HL-60 (cell line): ENCODE measurements around the gene TH.

ENCODE experiments used
- DNase-seq, 2 experiments: peaks; one replicate each; pipeline ENCODE4 v3.0.0-alpha.2; 2010 to 2020; ENCODE audit warnings: low read depth in 1 of 2, low spot score in 1 of 2
- H3K27ac ChIP-seq: fragments of 250-450 bp; sonication (Bioruptor Pico); replicated peaks from 2 replicates; pipeline ENCODE4 v1.5.1; 2020; ENCODE audit warnings: mild to moderate bottlenecking, moderate library complexity
- H3K27me3 ChIP-seq: fragments of 250-450 bp; sonication (Bioruptor Pico); 2 replicates; pipeline ENCODE4 v1.5.1; 2021; ENCODE audit warnings: mild to moderate bottlenecking, moderate library complexity; ENCODE audit not compliant: insufficient read depth, poor library complexity, severe bottlenecking
- H3K4me3 ChIP-seq: replicated peaks from 2 replicates; pipeline ENCODE4 v1.5.1; 2011; ENCODE audit warnings: mild to moderate bottlenecking, control low read depth, low read length; ENCODE audit not compliant: insufficient read depth
- CTCF ChIP-seq: IDR thresholded peaks from one replicate; pipeline ENCODE4 v1.5.1; 2011; ENCODE audit warnings: low read length, control low read depth, inconsistent platforms; ENCODE audit not compliant: insufficient read depth
- GABPA ChIP-seq: IDR thresholded peaks from 2 replicates; pipeline ENCODE4 v1.6.1; 2012; ENCODE audit warnings: low read depth
- POLR2AphosphoS5 ChIP-seq: IDR thresholded peaks from 2 replicates; pipeline ENCODE4 v1.6.1; 2012; ENCODE audit warnings: low read depth
- REST ChIP-seq: IDR thresholded peaks from 2 replicates; pipeline ENCODE4 v1.6.1; 2012; ENCODE audit warnings: low read depth; ENCODE audit not compliant: insufficient replicate concordance
- SPI1 ChIP-seq: IDR thresholded peaks from 2 replicates; pipeline ENCODE4 v1.6.1; 2012; ENCODE audit warnings: low read depth, mild to moderate bottlenecking, borderline replicate concordance

TH gene

GRCh38 chr11:2219318-2220017 is 47.9 kb upstream of the TH start:
- no peak for DNase-seq
- TF ChIP-seq SPI1 (no peak), GABPA (no peak)
- no peak overlapping the region for H3K4me3 ChIP-seq
- H3K27me3 ChIP-seq, result peaks cover 4% of the 10 kb centered on the region
- no peak overlapping the region for H3K27ac ChIP-seq

GRCh38 chr11:2218031-2218633 is 46.5 kb upstream of the TH start:
- no peak for DNase-seq
- peaks cover 4% of the 10 kb centered on the region for H3K27me3 ChIP-seq
- H3K27ac ChIP-seq, result no peak overlapping the region
- H3K4me3 ChIP-seq, result no peak overlapping the region
- TF ChIP-seq GABPA (no peak), REST (peak; percentile 7)

- no peak overlapping the region for H3K4me3 ChIP-seq
- no peak overlapping the region for H3K27ac ChIP-seq
- H3K27me3 ChIP-seq, result peaks cover under 1% of the 10 kb centered on the region
- no peak for TF ChIP-seq CTCF
- no peak for TF ChIP-seq POLR2AphosphoS5
- TF ChIP-seq REST, result peak; percentile 71
- DNase-seq, result no peak
Observed at GRCh38 chr11:2217211-2218030, 45.8 kb upstream of the TH start.

- Histone ChIP-seq H3K27ac (no peak overlapping the region), H3K4me3 (no peak overlapping the region), H3K27me3 (no peaks in the 10 kb centered on the region)
- TF ChIP-seq POLR2AphosphoS5, result no peak
- TF ChIP-seq SPI1, result no peak
- TF ChIP-seq GABPA, result no peak
- TF ChIP-seq REST, result no peak
- TF ChIP-seq CTCF, result no peak
- DNase-seq, result no peak
Observed at GRCh38 chr11:2216400-2217064, 44.9 kb upstream of the TH start.
